22Rv1 (cell line): ENCODE data around the gene GUCY1B1.

Source experiments
- CTCF ChIP-seq: fragments of 450-650 bp; IDR thresholded peaks from 2 replicates; pipeline ENCODE4 v1.5.1; 2017; ENCODE audit warnings: mild to moderate bottlenecking
- ZFX ChIP-seq: fragments of 450-650 bp; IDR thresholded peaks from 2 replicates; pipeline ENCODE4 v1.6.1; 2017; ENCODE audit warnings: antibody characterized with exemption, borderline replicate concordance

- TF ChIP-seq CTCF (no peak), ZFX (no peak)
Observed at GRCh38 chr4:155780775-155781174, 22.0 kb downstream of the GUCY1B1 start.
